SW 1271 (cell line): ENCODE measurements around the gene GALNT1.

Experiments
- DNase-seq, 2 experiments: peaks; one replicate each; lab custom pipeline; 2025; lab: John Stamatoyannopoulos, UW

GALNT1 gene

DNA sequence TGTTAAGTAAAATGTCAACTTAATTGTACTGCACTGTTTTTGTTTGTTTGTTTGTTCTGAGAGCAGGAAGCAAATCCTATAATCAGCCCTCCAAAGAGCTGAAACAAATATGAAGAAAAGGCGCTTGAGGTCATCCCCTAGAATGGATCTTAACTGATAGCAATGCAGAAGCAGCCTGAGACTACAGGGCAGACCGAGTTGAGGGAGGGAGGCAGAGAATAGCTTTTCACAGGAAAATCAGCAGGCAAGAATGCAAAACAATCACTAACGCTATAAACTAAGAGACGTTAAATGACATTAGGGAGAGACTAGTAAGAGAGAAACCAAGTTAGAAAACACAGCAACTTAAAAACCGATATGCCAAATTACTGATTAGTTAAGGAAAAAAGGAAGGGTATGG lies 37.2 kb downstream of the GALNT1 start:
- DNase-seq = no peak

DNA sequence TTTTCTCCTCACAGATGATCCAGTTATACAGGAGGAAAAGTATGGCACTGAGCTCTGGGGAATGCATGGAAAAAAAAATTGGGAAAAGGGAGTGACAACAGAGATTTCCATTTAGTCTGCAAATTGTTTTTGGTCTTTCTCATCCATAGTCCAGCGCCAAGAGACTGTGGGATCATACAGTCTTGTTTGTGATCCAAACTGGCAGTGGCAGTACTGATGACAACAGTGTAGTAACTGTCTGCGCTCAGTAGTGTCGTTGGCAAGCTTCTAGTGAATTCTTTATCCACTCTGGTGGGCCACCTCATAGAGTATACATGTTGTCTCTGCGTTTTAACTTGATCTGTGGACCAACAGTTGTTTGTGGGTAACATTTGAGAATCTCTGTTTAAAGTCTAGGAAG lies 37.9 kb downstream of the GALNT1 start:
- no peak for DNase-seq

DNA sequence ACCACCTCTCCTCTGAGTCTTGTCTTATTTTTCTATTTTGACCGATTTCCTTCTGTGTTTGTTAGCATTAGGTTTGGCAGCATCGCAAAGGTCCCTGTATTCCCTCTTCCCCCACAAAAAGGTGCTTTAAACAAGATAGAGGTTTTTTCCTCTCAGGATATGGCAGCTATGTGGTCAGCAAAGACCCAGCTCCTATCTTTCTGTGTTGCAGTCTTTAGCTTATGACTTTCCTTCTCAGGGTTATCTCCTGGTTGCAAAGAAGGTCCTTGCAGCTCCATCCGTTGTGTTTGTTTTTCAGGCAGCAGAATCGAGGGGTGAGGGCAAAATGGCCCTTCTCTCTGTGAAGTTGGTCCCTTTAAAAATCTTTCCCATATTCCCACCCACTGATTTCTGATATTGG lies 38.4 kb downstream of the GALNT1 start:
- DNase-seq = no peak

DNA sequence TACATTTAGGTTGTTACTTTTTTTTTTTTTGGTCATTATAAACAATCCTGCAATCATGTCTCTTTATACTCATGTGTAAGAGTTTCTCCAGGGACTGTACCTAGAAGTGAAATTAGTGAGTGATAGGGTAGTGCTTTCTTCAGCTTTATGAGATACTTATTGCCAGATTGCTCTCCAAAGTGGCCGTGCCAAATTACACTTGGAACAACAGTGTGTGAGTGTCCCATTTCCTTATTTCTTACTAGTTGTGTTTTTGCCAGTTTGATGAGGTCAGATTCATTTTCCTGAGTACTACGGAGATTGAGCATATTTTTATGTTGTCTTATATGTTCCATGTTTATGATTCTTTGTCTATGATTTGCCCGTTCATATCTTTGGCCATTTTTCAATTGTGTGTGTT lies 39.2 kb downstream of the GALNT1 start:
- DNase-seq = no peak

DNA sequence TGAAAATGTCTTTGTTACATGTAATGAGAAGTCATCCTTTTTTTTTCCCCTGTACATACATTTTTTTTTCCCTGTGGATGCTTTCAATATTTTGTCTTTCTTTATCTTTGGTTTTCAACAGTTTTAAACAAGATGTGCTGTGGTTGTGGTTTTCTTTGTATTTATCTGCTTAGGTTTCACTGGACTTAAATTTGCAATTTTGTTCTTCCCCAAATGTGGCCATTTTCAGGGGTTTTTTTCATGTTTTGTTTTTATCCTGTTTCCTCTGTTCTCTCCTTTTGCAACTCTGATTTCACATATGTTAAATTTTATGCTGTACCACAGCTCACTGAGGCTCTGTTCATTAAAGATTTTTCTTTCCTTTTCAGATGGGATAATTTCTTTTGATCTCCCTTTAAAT lies 41.7 kb downstream of the GALNT1 start:
- DNase-seq = no peak

DNA sequence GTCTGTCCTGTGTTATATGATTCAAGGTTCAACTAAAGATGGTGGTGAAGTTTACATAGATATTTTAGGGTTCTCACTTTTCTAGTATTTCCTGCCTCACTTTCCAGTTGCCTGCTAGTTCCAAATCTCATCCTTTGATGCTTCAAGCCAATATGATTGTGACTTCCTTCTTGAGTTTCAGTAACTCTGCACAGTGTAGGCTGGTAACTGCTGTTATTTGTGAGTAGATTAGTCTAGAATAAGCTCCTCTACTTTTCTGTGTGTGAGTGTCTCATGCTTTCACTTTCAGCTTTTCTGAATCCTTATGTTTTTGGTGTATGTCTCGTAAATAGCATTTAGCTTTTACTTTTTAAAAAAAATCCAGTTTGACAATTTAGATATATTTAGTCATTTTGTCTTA lies 42.6 kb downstream of the GALNT1 start:
- DNase-seq = no peak

DNA sequence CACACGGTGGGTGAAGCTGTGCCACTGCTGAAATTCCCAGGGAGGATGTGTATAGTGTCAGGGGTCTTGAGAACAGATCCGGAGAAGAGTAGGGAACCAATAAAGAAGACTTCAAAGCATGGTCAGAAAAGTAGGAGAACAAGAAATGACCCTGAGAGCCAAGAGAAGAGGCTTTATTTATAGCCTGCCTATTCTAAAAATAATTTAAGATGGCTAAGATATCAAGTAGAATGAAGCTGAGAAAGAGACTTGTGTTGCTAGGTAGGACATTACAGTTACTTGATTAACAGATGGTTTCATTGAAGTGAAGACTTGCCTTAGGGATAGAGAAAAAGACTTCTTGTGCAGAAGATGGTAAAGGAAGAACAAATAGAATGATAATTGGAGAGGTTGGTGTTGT lies 43.7 kb downstream of the GALNT1 start:
- no peak for DNase-seq

DNA sequence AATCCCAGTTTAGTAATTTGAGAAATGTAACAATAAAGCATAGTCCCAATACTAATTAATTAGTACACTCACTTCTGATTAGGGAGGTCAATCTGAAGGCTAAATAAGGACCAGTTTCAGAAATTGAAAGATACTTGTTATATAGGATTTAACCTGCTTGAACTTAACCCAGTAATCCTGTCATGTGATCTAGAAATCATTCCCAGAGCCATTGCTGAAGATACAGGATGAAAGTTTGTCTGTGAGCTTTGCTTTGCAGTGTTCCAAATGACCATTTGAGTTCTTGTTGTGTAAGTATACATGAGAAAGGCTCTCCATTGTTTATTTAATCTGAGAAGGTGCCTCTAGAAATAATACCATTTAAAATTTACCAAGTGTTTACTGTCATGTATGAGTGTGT lies 52.2 kb downstream of the GALNT1 start:
- DNase-seq = no peak

DNA sequence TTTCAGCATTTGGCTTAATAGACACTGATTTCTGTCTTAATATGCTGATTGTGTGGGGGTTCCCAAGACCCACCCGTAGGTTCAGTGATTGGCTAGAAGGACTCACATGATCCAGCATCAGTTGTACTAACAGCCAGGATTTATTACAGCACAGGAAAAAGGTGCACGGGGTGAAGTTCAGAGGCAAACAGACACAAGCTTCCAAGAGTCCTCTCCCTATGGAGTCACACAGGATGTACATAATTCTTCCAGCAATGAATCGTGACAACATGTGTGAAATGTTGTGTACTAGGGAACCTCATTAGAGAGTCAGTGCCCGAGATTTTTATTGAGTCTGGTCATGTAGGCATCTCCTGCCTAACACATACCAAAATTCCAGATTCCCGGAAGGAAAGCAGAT lies 52.8 kb downstream of the GALNT1 start:
- DNase-seq = no peak

DNA sequence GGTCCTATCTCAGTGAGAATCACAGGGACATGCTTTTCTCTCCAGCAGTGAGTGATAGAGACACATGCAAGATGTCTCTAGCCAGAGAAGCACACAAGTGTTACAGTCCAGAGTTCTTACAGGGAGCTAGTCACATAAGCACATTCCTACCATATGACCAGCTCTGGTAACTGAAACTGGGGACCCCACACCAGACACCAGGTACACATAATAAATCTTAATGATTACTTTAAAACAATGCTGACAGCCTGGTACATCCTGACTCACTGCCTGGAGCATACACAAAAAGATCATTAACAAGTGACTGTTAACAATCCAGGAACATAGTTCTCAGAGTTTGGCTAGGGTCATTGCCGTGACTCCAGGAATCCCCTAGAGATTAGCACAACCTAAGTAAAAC lies 53.6 kb downstream of the GALNT1 start:
- DNase-seq = no peak

DNA sequence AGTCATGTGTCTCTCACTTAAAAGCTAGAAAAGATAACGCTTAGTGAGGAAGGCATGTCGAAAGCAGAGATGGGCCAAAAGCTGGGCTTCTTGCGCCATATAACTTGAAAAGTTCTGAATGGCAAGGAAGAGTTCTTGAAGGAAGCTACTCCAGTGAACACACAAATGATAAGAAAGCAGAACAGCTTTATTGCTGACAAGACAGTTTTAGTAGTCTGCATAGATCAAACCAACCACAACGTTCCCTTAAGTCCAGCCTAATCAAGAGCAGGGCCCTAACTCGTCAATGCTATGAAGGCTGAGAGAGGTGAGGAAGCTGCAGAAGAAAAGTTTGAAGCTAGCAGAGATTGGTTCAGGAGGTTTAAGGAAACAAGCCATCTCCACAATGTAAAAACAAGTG lies 55.7 kb downstream of the GALNT1 start:
- DNase-seq = no peak

DNA sequence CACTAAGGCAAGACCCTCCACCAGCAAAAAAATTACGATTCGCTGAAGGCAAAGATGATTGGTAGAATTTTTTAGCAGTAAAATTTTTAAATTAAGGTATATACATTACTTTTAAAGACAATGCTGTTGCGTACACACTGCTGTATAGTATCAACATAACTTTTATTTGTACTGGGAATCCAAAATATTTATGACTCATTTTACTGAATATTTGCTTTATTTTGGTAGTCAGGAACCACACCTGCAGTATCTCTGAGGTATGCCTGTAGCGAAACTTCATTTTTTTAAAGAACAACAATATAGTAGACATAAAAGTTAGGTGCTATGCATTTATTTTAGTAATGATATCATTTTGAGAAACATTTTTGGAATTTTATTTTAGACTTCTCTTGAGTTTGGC lies 57.8 kb downstream of the GALNT1 start:
- no peak for DNase-seq

DNA sequence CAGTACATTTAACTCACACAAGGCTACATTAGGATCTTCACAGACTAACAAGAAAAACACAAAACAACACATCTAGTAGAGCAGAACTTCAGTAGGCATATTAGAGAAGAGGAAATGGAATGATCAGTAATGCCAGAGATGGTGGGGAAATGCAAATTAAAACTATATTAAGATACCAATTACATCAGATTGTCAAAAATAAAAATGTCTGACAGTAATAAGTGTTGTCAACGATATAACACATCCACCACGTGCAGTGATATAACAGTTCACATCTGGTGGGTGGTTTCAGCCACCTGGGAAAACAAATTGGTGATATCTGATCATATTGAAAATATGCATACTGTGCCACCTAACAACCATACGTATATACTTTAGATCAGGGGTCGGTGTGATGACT lies 59.9 kb downstream of the GALNT1 start:
- DNase-seq = no peak

DNA sequence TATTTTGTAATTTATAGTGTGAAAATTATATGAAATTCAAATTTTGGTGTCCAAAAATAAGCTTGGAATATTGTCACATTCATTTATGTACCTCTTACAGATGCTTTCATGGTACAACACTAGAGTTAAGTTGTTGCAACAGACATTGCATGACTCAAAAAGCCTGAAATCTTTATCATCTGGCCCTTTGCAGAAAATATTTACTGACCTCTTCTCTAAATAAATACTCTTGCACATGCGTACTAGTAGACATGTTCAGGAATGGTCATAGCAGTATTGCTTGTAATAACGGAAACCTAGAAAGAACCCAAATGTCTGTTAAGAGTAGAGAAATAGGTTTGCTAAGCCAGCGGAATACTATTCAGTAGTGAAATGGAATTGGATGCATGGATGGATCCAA lies 60.4 kb downstream of the GALNT1 start:
- DNase-seq = no peak

DNA sequence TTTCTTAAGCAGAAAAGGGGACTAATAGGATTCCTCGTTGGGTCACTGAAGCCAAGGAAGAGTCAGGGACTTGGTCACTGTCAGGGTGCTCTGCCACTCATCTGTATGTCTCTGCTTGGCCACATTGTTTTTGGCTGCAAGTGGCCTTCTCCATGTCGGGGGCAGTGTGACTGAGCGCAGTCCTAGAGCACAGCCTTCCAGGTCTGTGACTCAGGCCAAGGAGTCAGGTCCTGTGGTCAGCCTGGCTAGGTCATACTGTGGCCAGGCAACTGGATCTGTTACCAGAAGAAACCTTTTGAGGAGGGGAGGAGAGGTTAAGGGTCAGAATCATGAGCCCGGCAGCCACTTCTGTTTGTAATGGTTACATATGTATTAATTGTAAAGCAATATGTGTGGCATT lies 61.3 kb downstream of the GALNT1 start:
- DNase-seq = no peak

DNA sequence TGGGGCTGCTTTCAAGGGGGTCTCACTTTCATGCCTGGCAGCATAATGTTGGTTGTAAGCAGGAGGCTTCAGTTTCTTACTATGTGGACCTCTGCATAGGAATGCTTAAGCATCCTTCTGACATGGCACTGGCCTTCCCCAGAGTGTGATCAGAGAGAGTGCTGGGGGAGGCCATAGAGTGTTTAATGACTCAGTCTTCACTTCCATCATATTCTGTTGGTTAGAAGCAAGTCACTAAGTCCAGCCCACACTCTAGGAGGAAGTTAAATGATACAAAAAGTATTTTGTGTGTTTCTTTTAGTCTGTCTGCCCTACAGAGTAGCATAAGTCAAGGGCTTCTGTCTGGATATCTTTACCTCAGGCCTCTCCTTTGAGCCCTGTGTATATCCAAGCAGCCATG lies 64.9 kb downstream of the GALNT1 start:
- no peak for DNase-seq

DNA sequence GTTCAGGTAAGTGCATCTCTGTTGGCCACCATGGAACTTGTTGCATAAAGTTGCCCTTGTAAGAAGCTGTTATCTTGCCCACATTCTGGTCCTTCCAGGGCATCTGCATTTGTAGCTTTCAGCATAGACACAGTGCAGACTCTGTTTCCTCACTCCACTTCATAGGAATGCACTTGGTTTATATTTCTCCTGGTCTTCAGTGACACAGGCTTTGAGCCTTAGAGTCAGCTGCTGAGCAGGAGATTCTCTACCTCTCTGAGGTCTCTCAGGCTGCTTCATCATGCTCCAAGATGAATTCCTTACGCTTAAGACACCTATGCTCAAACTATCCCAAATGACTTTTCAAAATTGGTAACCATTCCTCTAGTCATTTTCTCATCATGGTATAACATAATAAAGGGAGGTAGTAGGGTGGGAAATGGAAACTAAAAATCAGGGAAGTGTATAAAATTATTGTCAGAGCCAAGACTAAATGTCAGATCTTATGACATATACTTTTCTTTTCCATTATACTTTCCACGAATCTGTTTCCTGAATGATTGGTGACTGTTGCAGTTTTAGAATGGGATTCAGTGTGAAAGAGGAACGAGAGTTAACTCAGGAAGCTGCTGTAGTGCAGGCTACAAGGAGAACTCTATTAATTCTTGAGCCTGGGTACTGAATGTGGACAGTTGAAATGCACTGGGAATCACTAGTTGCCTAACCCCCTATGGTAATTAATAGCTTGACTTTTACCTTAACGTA lies 72.0 kb downstream of the GALNT1 start:
- DNase-seq = no peak

DNA sequence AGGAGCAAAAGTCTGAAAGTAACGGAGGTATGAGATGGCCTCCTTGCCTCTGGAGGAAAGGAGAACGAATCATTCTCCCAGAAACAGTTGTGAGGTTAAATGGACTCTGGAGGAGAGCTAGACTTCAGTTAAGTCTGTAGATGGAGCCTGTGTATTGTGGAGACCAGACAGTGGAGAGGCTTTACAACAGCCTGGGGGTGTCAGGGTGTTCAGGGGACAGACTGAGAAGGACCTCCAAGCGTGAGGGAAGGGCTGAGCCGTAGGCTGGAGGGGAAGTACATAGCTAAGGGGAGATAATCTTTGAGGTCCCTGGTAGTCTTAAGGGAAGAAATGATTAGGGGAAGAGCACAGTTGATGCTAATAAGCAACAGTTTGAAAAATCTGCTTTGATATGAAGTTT lies 76.6 kb downstream of the GALNT1 start:
- no peak for DNase-seq

DNA sequence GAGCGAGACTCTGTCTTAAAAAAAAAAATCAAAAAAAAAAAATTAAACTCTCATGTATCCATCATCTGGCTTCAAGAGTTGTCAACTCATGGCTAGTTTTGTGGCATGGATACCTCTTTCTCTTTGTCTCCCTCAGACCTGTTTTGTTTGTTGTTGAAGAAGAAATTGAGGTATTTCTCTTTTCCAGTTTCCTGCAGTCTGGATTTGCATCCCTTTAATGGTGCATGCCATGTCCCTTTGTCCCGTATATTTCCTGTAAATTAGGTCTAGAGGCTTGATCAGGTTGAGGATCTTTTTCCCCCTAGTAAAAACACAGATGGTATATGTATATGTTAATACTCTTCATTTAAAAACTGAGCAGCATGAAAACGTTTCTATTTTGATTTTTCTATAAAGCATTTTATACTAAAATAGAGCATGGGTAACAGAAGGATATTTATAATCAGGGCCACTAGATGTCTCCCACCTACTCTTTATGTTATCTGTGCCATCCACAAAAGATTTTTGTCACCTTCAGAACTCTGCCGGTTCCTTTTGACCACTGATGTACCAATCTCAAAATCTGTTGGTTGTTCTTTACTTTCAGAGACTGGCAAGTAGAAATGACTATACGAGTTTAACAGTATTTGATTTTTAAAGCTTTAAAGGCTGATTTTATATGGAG lies 80.1 kb downstream of the GALNT1 start:
- peak in 1 of 2 experiments; percentile 29 for DNase-seq

DNA sequence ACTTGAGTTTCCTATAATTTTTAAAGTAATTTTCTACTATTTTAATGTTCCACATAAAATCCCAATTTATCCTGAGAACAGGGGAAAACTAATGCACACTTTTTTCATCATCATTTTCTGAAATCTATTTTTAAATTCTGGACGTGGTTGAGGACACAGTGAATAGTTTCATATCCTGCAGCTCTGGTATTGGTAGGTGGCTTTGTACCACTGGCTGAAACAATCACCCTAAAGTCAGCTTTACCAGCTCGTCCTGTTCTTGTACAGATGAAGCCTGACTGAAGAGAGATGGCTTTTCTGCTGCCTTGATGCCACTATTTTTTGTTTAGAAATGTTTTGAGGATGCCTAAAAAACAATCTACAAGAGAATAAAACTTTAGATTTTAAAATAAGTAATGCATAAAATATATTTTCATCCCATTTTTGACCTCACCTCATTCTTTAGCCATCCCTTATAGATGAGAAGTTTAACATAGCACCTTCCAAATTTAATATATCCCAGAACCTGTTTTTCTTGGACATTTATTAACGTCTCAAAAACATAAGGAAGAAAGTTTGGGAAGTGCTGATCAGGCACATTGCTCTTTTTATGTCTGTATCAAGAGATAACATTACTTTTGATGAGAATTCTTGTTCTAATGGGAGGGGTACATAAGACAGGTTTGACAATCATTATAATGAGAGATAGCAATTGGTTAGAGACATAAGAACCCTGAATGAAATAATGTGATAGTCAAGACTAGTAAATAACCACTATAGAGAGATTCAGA lies 80.9 kb downstream of the GALNT1 start:
- DNase-seq = no peak

DNA sequence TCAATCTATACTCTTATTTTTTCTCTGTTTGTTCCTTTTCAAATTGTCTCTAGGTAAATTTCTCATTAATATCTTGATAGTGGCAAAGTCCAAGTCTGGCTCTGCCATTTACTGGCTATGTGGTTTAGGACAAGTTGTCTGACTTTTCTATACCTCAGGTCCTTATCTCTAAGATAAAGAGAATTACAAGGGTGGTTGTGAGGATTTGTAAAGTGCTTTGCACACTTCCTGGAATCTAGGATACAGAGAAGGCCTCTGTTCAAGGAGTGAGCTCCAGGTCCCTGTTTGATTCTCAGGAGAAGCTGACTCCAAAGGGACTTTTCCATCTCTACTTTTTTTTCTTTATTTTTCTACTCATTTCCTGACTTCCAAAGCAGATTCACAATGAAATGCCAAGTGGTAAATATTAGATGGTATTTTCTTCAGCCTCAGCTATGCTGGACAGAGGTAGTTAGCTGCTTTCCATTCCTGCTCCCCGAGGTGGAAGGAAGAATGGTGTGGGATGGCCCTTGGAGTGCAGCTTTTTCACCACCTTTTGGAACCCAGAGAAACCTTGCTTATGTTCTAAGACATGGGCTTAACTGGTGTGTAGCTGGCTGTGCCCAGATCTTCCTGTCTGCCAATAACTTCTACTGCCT lies 90.5 kb downstream of the GALNT1 start:
- DNase-seq = no peak

DNA sequence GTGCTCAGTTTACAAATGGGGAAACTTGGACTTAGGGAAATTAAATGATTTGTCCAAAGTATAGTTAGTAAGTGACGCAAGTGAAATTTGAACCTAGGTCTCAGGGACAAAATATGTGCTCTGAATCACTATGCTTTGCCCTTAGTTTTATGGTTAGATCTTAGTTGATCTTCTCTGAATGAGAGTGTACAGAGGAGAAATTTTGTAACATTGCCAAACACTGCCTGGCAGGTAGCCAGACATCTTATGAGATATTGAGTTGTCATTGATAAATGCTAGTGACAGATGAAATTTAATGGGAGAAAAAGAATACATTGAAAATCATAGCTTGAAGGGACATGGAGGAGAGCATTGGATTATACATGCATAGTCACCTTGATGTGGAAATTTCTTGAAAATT lies 91.4 kb downstream of the GALNT1 start:
- no peak for DNase-seq

DNA sequence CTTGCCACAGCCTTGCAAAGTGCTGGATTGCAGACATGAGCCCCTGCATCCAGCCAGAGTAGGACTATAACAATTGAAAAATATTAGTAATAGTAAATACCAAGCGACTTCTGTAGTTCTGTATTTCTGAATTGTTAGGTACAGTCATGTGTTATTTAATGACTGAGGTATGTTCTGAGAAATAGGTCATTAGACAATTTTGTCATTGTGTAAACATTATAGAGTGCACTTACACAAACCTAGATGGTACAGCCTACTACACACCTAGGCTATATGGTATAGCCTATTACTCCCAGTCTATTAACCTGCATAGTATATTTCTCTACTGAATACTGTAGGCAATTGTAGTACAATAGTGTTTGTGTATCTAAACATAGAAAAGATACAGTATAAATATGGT lies 92.1 kb downstream of the GALNT1 start:
- no peak for DNase-seq
